ENCODE data around the gene CAD. TPM values are rescaled to one million over a fixed set of nuclear protein-coding genes. Genes with fewer than 3 reads are reported as not detected.
"Not testable (repeated sequence)": the region's sequence is repeated elsewhere in the genome, so short reads cannot be mapped to it uniquely, and the experiment has no call there.

CAD gene
- total and polyA plus RNA-seq, 3 experiments from 2014 or later: 27.0 to 154 (median 147) TPM

- CTCF ChIA-PET: interaction anchor here (1.8 to 2.2 kb wide), 2 partner anchors 8 to 31 kb away, joined by 6 to 11 read pairs; no protein-coding TSS in a partner anchor
- no peaks in the 10 kb centered on the region for H3K36me3 ChIP-seq (ENCODE audit: insufficient read depth, low read length)
- no peaks in the 10 kb centered on the region for H3K27me3 ChIP-seq (ENCODE audit: insufficient read depth, low read length, poor library complexity, severe bottlenecking)
- H3K4me1 ChIP-seq (ENCODE audit: insufficient read depth, low read length): no peaks in the 10 kb centered on the region
- peaks cover 10 to 27% of the 10 kb centered on the region in 2 donors for H3K27me3 Mint-ChIP-seq
- H3K4me3 Mint-ChIP-seq: no peak overlapping the region
- DNase-seq: no peak
- no peaks in the 10 kb centered on the region for H3K9me3 Mint-ChIP-seq
- H3K9me3 ChIP-seq (ENCODE audit: low read length): no peaks in the 10 kb centered on the region
- H3K4me3 ChIP-seq (ENCODE audit: low read length): no peak overlapping the region
- no peak overlapping the region for H3K27ac ChIP-seq (ENCODE audit: low read depth, low read length)
- no peak overlapping the region for H3K27ac Mint-ChIP-seq
- no peaks in the 10 kb centered on the region for H3K4me1 Mint-ChIP-seq
- no peaks in the 10 kb centered on the region for H3K36me3 Mint-ChIP-seq
- POLR2A ChIA-PET: no interaction called here
Measured at GRCh38 chr2:27271631-27272340, 54.6 kb downstream of the CAD start.

- DNase-seq; H3K36me3 ChIP-seq (ENCODE audit: insufficient read depth, low read length); H3K9me3 ChIP-seq (ENCODE audit: low read length); H3K27ac Mint-ChIP-seq; H3K4me1 Mint-ChIP-seq; H3K4me3 ChIP-seq (ENCODE audit: low read length); H3K4me1 ChIP-seq (ENCODE audit: insufficient read depth, low read length); H3K4me3 Mint-ChIP-seq; POLR2A ChIA-PET; H3K9me3 Mint-ChIP-seq; H3K27ac ChIP-seq (ENCODE audit: low read depth, low read length); H3K36me3 Mint-ChIP-seq; H3K27me3 ChIP-seq (ENCODE audit: insufficient read depth, low read length, poor library complexity, severe bottlenecking): not testable (repeated sequence)
- CTCF ChIA-PET: interaction anchor here (1.2 to 1.8 kb wide), 4 partner anchors 8 to 311 kb away, joined by 3 to 6 read pairs (median 4); no protein-coding TSS in a partner anchor
- H3K27me3 Mint-ChIP-seq: peaks cover 17 to 32% of the 10 kb centered on the region in 2 donors
Measured at GRCh38 chr2:27272537-27273522, 55.7 kb downstream of the CAD start.

- no peaks in the 10 kb centered on the region for H3K9me3 ChIP-seq (ENCODE audit: low read length)
- no peaks in the 10 kb centered on the region for H3K36me3 ChIP-seq (ENCODE audit: insufficient read depth, low read length)
- H3K4me3 Mint-ChIP-seq: no peak within 1 kb of the TSS
- CTCF ChIA-PET: interaction anchor here (1.5 to 2.8 kb wide), 3 partner anchors 27 to 314 kb away, joined by 3 to 8 read pairs (median 4); no protein-coding TSS in a partner anchor
- H3K4me3 ChIP-seq (ENCODE audit: low read length): no peak within 1 kb of the TSS
- H3K36me3 Mint-ChIP-seq: no peaks in the 10 kb centered on the region
- peaks cover 17 to 38% of the 10 kb centered on the region in 2 donors for H3K27me3 Mint-ChIP-seq
- H3K27me3 ChIP-seq (ENCODE audit: insufficient read depth, low read length, poor library complexity, severe bottlenecking): no peaks in the 10 kb centered on the region
- H3K27ac ChIP-seq (ENCODE audit: low read depth, low read length): no peak within 1 kb of the TSS
- no peaks in the 10 kb centered on the region for H3K9me3 Mint-ChIP-seq
- H3K27ac Mint-ChIP-seq: no peak within 1 kb of the TSS
- H3K4me1 ChIP-seq (ENCODE audit: insufficient read depth, low read length): no peaks in the 10 kb centered on the region
- POLR2A ChIA-PET: no interaction called here
- DNase-seq: no peak
- H3K4me1 Mint-ChIP-seq: peaks cover 2 to 5% (median 4%) of the 10 kb centered on the region in 3 donors
Measured at GRCh38 chr2:27275211-27276150, 58.3 kb downstream of the CAD start, which contains the start of gene DNAJC5G. Gene DNAJC5G (plus strand): TSS chr2:27275433. CDS start chr2:27276729, 1,296 bp downstream.

GRCh38 chr2:27278010-27278409 lies 60.8 kb downstream of the CAD start:
- no peak overlapping the region for H3K4me3 Mint-ChIP-seq
- no peak for DNase-seq
- H3K27ac ChIP-seq (ENCODE audit: low read depth, low read length): no peak overlapping the region
- peaks cover 21 to 58% of the 10 kb centered on the region in 2 donors for H3K27me3 Mint-ChIP-seq
- H3K27me3 ChIP-seq (ENCODE audit: insufficient read depth, low read length, poor library complexity, severe bottlenecking): no peaks in the 10 kb centered on the region
- H3K9me3 ChIP-seq (ENCODE audit: low read length): no peaks in the 10 kb centered on the region
- H3K36me3 ChIP-seq (ENCODE audit: insufficient read depth, low read length): no peaks in the 10 kb centered on the region
- H3K27ac Mint-ChIP-seq: no peak overlapping the region
- no peak overlapping the region for H3K4me3 ChIP-seq (ENCODE audit: low read length)
- no peaks in the 10 kb centered on the region for H3K36me3 Mint-ChIP-seq
- peaks cover 2 to 5% (median 4%) of the 10 kb centered on the region in 3 donors for H3K4me1 Mint-ChIP-seq
- ChIA-PET CTCF (interaction anchor here (0.6 to 4.7 kb wide), 5 partner anchors 19 to 261 kb away, joined by 3 to 42 read pairs (median 4); no protein-coding TSS in a partner anchor), POLR2A (no interaction called here)
- no peaks in the 10 kb centered on the region for H3K4me1 ChIP-seq (ENCODE audit: insufficient read depth, low read length)
- H3K9me3 Mint-ChIP-seq: no peaks in the 10 kb centered on the region

- Mint-ChIP-seq H3K27ac (no peak overlapping the region), H3K36me3 (no peaks in the 10 kb centered on the region), H3K27me3 (peaks cover 21 to 64% of the 10 kb centered on the region in 2 donors), H3K4me1 (peaks cover 2 to 5% (median 4%) of the 10 kb centered on the region in 3 donors), H3K9me3 (no peaks in the 10 kb centered on the region), H3K4me3 (no peak overlapping the region)
- no peak for DNase-seq
- POLR2A ChIA-PET: no interaction called here
- CTCF ChIA-PET: interaction anchor here (1.1 to 4.7 kb wide), 8 partner anchors 10 to 434 kb away, joined by 3 to 84 read pairs (median 14); partner anchors contain the start of gene SLC30A3
- H3K27me3 ChIP-seq (ENCODE audit: insufficient read depth, low read length, poor library complexity, severe bottlenecking): no peaks in the 10 kb centered on the region
- H3K9me3 ChIP-seq (ENCODE audit: low read length): no peaks in the 10 kb centered on the region
- no peak overlapping the region for H3K27ac ChIP-seq (ENCODE audit: low read depth, low read length)
- H3K36me3 ChIP-seq (ENCODE audit: insufficient read depth, low read length): no peaks in the 10 kb centered on the region
- H3K4me1 ChIP-seq (ENCODE audit: insufficient read depth, low read length): no peaks in the 10 kb centered on the region
- H3K4me3 ChIP-seq (ENCODE audit: low read length): no peak overlapping the region
Measured at GRCh38 chr2:27280826-27281225, 63.7 kb downstream of the CAD start.

GRCh38 chr2:27281442-27281841 lies 64.3 kb downstream of the CAD start:
- Mint-ChIP-seq H3K9me3 (no peaks in the 10 kb centered on the region), H3K4me1 (peaks cover 2 to 5% (median 4%) of the 10 kb centered on the region in 3 donors), H3K4me3 (no peak overlapping the region), H3K27me3 (peaks cover 21 to 65% of the 10 kb centered on the region in 2 donors), H3K27ac (no peak overlapping the region), H3K36me3 (no peaks in the 10 kb centered on the region)
- H3K27me3 ChIP-seq (ENCODE audit: insufficient read depth, low read length, poor library complexity, severe bottlenecking): no peaks in the 10 kb centered on the region
- POLR2A ChIA-PET: interaction anchor here (0.6 kb wide), 1 partner anchor 201 kb away, joined by 4 read pairs; no protein-coding TSS in a partner anchor
- no peaks in the 10 kb centered on the region for H3K4me1 ChIP-seq (ENCODE audit: insufficient read depth, low read length)
- H3K4me3 ChIP-seq (ENCODE audit: low read length): no peak overlapping the region
- H3K36me3 ChIP-seq (ENCODE audit: insufficient read depth, low read length): no peaks in the 10 kb centered on the region
- no peak for DNase-seq
- H3K27ac ChIP-seq (ENCODE audit: low read depth, low read length): no peak overlapping the region
- CTCF ChIA-PET: interaction anchor here (1.2 to 4.7 kb wide), 6 partner anchors 10 to 320 kb away, joined by 6 to 84 read pairs (median 26); partner anchors contain the start of gene SLC30A3
- no peaks in the 10 kb centered on the region for H3K9me3 ChIP-seq (ENCODE audit: low read length)

All from CD8-positive, alpha-beta memory T cell (primary cell).